ENCODE data around the gene PRR12.
"Not testable (repeated sequence)": the region's sequence is repeated elsewhere in the genome, so short reads cannot be mapped to it uniquely, and the experiment has no call there.

Gene PRR12

GRCh38 chr19:49614096-49614833 lies 23.3 kb downstream of the PRR12 start:
- in situ Hi-C loops (cut with MboI; ENCODE audit: low sequenced_read_pairs): no loop called here

GRCh38 chr19:49615861-49616260 lies 24.9 kb downstream of the PRR12 start:
- in situ Hi-C loops (cut with MboI; ENCODE audit: low sequenced_read_pairs): no loop called here

DNA sequence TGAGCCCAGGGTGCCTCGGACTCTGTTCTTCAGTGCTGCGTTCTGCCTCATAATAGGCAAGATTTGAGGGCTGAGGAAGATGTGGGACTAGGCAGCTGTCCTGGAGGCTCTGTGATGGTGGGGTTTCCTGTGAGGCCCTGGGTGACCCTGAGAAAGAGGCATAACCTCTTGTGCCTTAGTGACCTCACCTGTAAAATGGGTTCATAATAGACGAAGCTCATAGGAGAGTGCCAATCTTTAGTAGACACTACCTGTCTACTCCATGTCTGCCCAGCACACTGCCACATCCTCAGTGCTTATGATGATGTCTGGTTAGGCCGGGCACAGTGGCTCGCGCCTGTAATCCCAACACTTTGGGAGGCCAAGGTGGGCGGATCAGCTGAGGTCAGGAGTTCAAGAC lies 25.6 kb downstream of the PRR12 start:
- in situ Hi-C loops (cut with MboI; ENCODE audit: low sequenced_read_pairs): no loop called here

GRCh38 chr19:49616945-49617344 lies 26.0 kb downstream of the PRR12 start:
- in situ Hi-C loops (cut with MboI; ENCODE audit: low sequenced_read_pairs): no loop called here

DNA sequence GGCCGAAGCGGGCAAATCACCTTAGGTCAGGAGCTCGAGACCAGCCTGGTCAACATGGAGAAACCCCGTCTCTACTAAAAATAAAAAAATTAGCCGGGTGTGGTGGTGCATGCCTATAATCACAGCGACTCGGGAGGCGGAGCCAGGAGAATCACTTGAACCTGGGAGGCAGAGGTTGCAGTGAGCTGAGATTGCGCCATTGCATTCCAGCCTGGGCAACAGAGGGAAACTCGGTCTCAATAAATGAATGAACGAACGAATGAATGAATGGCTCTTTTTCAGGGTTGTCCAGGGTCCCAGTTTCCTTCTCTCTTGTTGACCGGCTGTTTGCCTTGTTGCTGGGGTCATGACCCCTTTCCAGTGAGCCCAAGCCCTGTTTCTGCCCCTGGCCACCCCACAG lies 26.9 kb downstream of the PRR12 start:
- in situ Hi-C loops (cut with MboI; ENCODE audit: low sequenced_read_pairs): not testable (repeated sequence)

DNA sequence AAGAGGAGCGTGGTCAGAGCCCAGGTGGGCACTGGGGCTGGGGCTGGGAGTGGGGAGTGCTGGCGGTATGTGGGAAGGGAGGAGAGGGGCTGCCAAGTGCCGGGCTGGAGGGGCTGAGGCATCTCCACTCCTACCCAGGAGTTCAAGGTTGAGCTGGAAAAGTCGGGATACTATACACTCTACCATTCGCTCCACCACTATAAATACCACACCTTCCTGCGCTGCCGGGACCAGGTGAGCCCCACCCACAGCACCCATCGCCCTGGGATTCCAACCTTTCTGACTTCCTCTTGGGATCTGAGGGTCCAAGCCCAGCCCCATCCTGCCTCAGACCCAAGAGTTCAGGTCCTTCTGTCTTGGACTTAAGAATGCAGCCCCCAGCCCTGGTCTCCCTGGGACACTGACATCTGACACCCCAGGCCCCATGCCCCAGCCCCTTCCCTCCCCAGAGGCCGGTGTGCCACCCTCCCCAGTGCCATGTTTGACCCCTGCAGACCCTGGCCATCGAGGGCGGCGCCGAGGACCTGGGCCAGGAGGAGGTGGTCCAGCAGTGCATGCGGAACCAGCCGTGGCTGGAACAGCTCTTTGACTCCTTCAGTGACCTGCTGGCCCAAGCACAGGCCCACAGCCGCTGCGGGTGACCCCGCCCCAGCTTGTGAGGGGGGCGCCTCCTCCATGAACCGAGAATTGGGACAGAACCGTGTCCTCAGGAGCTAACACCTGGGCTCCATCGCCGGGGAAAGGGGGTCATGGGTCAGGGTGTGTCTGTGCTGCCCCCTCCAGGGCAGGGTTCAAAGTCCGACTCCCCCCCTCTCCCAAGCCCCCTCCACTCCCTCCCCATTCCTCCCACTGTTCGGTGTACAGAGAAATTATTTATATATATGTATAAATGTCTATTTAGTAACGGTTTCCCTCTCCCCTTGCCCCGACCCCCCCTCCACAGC lies 34.3 kb downstream of the PRR12 start:
- in situ Hi-C loops (cut with MboI; ENCODE audit: low sequenced_read_pairs): no loop called here

GRCh38 chr19:49626226-49626625 lies 35.2 kb downstream of the PRR12 start:
- in situ Hi-C loops (cut with MboI; ENCODE audit: low sequenced_read_pairs): no loop called here

DNA sequence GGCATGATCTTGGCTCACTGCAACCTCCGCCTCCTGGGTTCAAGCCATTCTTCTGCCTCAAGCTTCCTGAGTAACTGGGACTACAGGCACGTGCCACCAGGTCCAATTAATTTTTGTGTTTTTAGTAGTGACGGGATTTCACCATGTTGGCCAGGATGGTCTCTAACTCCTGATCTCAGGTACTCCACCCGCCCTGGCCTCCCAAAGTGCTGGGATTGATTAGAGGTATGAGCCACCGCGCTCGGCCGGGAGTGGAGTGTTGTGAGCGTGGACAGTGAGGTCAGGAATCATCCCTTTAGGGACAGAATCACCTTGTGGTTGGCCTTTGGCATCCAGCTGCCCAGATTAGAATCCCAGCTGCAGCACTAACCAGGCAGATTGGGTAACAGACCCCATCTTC lies 38.7 kb downstream of the PRR12 start:
- in situ Hi-C loops (cut with MboI; ENCODE audit: low sequenced_read_pairs): no loop called here

- in situ Hi-C loops (cut with MboI; ENCODE audit: low sequenced_read_pairs): no loop called here
Measured at GRCh38 chr19:49631014-49631588, 40.1 kb downstream of the PRR12 start.

DNA sequence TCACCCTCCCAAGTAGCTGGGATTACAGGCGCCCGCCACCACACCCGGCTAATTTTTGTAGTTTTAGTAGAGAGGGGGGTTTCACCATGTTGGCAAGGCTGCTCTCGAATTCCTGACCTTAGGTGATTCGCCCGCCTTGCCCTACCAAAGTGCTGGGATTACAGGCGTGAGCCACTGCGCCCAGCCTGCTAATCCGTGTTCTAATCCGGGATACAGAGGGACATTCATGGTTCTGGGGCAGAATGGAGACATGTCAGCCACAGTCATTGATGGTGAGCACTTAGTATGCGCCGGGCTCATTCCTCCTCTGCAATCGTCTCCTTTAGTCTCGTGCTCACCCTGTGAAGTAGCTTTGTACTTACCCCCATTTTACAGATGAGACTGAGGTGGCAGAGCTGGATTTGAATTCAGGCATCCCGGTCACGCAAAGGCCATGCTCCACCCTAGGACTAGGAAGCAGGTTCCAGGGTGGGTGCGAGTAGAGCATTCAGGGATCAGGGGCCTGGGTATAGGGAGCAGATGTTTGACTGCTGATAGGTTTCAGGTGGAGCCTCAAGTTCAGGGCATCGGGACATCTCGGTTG lies 40.7 kb downstream of the PRR12 start:
- in situ Hi-C loops (cut with MboI; ENCODE audit: low sequenced_read_pairs): no loop called here

GRCh38 chr19:49632576-49632975 lies 41.6 kb downstream of the PRR12 start:
- in situ Hi-C loops (cut with MboI; ENCODE audit: low sequenced_read_pairs): no loop called here

DNA sequence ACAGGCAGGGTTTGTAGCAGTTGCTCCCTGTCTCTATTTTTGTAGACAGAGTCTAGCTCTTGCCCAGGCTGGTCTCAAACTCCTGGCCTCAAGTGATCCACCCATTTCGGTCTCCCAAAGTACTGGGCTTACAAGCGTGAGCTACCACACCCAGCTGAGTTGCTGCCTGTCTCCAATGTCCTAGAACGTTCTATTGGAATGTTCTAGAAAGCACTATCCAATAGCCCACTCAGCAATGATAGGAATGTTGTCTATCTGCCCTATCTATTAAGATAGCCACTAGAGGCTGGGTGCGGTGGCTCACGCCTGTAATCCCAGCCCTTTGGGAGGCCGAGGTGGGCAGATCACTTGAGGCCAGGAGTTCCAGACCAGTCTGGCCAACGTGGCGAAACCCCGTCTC lies 42.3 kb downstream of the PRR12 start:
- in situ Hi-C loops (cut with MboI; ENCODE audit: low sequenced_read_pairs): not testable (repeated sequence)

- in situ Hi-C loops (cut with MboI; ENCODE audit: low sequenced_read_pairs): no loop called here
Measured at GRCh38 chr19:49635530-49636232, 44.7 kb downstream of the PRR12 start.

DNA sequence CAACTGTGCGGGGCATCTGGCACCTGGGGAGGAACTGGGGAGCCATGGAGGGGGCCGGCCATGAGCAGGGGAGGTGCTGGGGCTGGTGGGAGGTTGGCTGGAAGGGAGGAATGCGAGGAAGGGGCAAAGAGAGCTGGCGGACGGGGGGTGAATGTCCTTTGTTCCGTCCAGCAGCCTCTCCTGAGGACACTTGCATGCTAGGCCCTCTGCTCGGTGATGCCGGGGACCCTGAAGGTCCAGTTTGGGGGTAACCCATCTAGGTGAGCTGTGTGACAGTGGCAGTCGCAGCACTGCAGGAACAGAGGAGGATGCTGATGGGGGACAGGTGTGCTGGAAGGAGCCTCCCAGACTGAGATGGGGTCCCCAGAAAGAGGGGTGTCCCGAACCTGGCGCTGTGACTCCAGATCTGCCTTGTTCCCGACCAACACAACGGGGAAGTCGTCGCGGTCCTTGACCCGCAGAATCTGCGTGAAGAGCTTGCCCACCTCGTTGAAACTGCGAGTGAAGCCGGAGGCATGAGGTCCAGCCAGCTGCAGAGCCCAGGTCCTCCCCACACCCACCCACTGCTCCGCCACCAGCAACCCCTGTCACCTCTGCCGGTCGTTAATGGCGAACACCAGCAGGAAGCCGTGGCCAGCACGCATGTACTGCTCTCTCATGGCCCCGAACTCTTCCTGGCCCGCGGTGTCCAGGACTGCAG lies 45.4 kb downstream of the PRR12 start:
- in situ Hi-C loops (cut with MboI; ENCODE audit: low sequenced_read_pairs): no loop called here

DNA sequence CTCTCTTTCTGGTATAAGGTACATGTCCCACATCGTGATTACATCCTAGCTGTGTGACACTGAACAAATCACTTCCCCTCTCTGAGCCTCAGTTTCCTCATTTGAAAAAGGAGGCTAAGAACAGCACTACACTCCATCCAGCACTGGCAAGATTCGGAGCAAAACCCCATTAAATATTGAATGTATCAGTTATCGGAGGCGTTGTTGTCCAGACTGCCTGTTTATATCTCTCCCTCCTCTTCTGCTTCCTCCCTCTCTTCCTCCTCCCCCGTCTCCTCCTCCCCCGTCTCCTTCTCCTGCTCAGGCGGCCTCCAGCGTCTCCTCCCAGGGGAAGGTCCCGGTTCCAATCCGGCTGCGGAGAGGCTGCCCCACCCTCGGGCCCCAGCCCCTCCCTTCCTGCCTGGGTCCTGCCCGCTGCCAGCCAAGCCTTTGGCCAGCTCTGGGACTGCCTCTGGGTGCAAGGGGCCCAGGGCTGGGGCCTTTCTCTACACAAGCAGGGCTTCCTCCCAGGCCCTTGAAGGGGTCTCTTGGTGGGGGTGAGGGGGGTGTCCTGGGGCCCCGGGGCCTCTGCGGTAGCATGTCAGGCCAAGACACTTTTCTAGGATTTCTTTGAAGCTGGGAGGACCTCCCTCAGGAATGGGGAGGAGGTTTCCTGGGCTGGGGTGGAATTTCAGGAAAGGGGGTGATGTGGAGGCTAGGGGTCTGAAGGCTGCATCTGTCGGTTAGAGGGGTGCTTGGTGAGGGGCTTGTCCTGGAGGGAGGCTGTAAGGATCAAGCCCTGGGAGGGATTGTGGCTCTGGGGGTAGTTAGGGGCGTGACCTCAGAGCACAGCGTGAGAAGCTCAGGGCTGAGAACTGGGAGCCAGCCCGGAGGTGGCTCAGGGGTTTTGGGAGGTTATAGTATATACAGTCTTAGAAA lies 47.1 kb downstream of the PRR12 start:
- in situ Hi-C loops (cut with MboI; ENCODE audit: low sequenced_read_pairs): no loop called here

DNA sequence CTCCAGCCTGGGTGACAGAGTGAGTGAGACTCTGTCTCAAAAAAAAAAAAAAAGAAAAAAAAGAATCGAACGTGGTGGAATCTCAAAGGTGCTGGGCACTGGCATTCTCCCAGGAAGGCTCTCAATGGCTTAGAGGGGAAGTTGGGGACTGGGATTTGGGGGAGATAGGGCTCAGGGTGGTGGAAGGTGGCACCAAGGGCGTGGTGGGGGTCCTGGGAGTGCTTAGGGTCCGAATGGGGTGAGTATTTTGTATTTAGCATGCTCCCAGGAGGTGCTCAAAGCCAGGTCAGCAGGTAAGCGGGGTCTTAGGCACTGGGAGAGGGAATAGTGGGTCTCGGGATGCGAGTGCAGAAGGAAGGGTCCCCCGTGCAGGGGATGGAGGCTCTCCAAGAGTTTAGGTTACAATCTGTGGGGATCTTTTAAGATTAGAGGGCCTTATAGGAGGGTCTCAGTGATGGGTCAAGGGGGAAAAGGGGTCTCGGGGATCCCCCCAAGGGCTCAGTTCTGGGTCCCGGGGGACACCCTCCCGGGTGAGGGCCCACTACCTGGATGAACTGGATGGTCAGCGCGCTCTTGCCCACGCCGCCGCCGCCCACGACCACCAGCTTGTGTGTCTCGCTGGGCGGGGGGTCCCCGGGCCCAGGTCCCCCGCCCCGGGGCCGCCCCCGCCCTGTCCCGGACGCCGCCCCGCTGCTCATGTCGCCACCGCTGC lies 48.6 kb downstream of the PRR12 start:
- in situ Hi-C loops (cut with MboI; ENCODE audit: low sequenced_read_pairs): no loop called here

DNA sequence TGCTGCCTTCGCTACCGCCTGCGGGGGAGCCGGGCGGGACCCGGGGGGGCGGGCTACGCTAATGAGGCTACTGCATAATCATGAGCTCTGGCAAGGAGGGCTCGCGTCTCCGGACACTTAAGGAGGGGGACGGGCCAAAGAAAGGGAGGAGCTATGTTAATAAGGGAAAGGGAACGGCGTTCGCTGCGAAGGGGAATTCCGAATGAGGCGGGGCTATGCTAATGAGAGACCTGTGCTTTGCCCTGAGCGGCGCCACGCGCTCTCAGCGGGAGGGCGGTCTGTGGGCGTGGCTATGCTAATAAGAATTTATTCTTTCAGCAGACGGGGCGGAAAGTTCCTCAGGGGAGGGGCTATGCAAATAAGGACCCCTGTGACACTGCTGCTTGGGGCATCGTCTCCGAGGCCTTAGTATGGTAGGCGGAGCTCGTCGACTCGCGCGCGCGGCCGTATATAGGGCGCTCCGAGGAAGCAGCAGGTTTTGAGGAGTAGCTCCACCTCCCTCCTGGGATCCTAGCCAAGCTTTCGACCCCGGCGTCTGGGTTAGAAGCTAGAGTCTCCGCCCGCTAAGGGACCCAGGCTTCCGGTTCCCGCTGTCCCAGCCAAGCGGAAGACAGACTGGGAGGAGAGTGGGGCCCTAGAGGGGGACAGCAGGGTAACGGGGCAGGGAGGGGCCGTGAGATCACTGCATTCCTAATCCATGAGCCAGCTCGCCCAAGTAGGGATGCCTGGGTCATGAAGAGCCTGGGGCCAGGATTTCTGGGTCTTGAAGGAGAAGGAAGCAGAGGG lies 49.3 kb downstream of the PRR12 start, which contains the start of gene RRAS:
Gene RRAS (minus strand): TSS at position 31 of the 786 bp plus-strand sequence. CDS start 45 bp downstream, outside the sequence.
- in situ Hi-C loops (cut with MboI; ENCODE audit: low sequenced_read_pairs): no loop called here

All from hTERT RPE-1 (cell line).